HepG2 (cell line): ENCODE data around the gene GRK5. TPM values are rescaled to one million over a fixed set of nuclear protein-coding genes. Genes with fewer than 3 reads are reported as not detected.

Experiments
- ASH2L ChIP-seq: fragments of 300-600, 200-600 bp; sonication (generic); IDR thresholded peaks from 2 replicates; pipeline ENCODE4 v1.7.0; 2017; ENCODE audit warnings: low read depth, mild to moderate bottlenecking, moderate library complexity, mixed read lengths, low read length; ENCODE audit not compliant: insufficient read length
- FLYWCH1 ChIP-seq: sonication (generic); formaldehyde crosslinking; IDR thresholded peaks from 2 replicates; pipeline ENCODE4 v1.8.1; 2023; ENCODE audit warnings: mild to moderate bottlenecking, missing genetic modification reagents
- FOXA3 ChIP-seq: IDR thresholded peaks from 2 replicates; pipeline ENCODE4 v1.6.1; 2016; ENCODE audit warnings: missing genetic modification reagents, missing compliant biosample characterization
- FOXP1 ChIP-seq, 2 experiments: fragments of 450-650 bp in 1 of 2; IDR thresholded peaks; 2 replicates each; pipeline ENCODE4 v1.6.1; 2017 to 2018; ENCODE audit warnings: antibody characterized with exemption in 1 of 2
- KAT8 ChIP-seq: IDR thresholded peaks from 2 replicates; pipeline ENCODE4 v1.6.1; 2016; ENCODE audit warnings: missing genetic modification reagents, missing compliant biosample characterization
- KDM2A ChIP-seq: sonication (generic); formaldehyde crosslinking; IDR thresholded peaks from 2 replicates; pipeline ENCODE4 v1.4.0; 2020; ENCODE audit warnings: low read depth, missing genetic modification reagents, borderline replicate concordance
- POGK ChIP-seq: sonication (generic); formaldehyde crosslinking; conservative IDR thresholded peaks from 2 replicates; pipeline ENCODE4 v1.8.0; 2022; ENCODE audit warnings: mild to moderate bottlenecking, moderate library complexity, missing genetic modification reagents
- REXO4 ChIP-seq: sonication (generic); formaldehyde crosslinking; IDR thresholded peaks from 2 replicates; pipeline ENCODE4 v1.8.0; 2022; ENCODE audit warnings: missing genetic modification reagents, mild to moderate bottlenecking, borderline replicate concordance
- RFXAP ChIP-seq: sonication (generic); formaldehyde crosslinking; IDR thresholded peaks from 2 replicates; pipeline ENCODE4 v1.4.0; 2020; ENCODE audit warnings: missing genetic modification reagents, borderline replicate concordance
- RXRB ChIP-seq: IDR thresholded peaks from 2 replicates; pipeline ENCODE4 v1.6.1; 2016; ENCODE audit warnings: borderline replicate concordance, missing genetic modification reagents, missing compliant biosample characterization
- SALL1 ChIP-seq: sonication (generic); formaldehyde crosslinking; IDR thresholded peaks from 2 replicates; pipeline ENCODE4 v1.8.0; 2022; ENCODE audit warnings: mild to moderate bottlenecking, missing genetic modification reagents
- SMARCC2 ChIP-seq: fragments of 450-650 bp; IDR thresholded peaks from 2 replicates; pipeline ENCODE4 v1.6.1; 2017; ENCODE audit warnings: antibody characterized with exemption, mild to moderate bottlenecking
- STAG1 ChIP-seq: sonication (generic); formaldehyde crosslinking; IDR thresholded peaks from 2 replicates; pipeline ENCODE4 v1.4.0; 2020; ENCODE audit warnings: missing genetic modification reagents
- ZBTB21 ChIP-seq: sonication (generic); formaldehyde crosslinking; IDR thresholded peaks from 2 replicates; pipeline ENCODE4 v1.4.0; 2020; ENCODE audit warnings: missing genetic modification reagents
- ZFP62 ChIP-seq: sonication (generic); formaldehyde crosslinking; IDR thresholded peaks from 2 replicates; pipeline ENCODE4 v1.4.0; 2020; ENCODE audit warnings: missing genetic modification reagents
- ZMYM4 ChIP-seq: sonication (generic); formaldehyde crosslinking; IDR thresholded peaks from 2 replicates; pipeline ENCODE4 v1.8.1; 2023; ENCODE audit warnings: mild to moderate bottlenecking, missing genetic modification reagents
- ZNF138 ChIP-seq: sonication (generic); formaldehyde crosslinking; IDR thresholded peaks from 2 replicates; pipeline ENCODE4 v1.5.0; 2020; ENCODE audit warnings: mild to moderate bottlenecking, low read depth, missing genetic modification reagents
- ZNF264 ChIP-seq: sonication (generic); formaldehyde crosslinking; IDR thresholded peaks from 2 replicates; pipeline ENCODE4 v1.4.0; 2020; ENCODE audit warnings: missing genetic modification reagents
- ZNF280B ChIP-seq: sonication (generic); formaldehyde crosslinking; IDR thresholded peaks from 2 replicates; pipeline ENCODE4 v1.5.0; 2020; ENCODE audit warnings: missing genetic modification reagents, mild to moderate bottlenecking, borderline replicate concordance
- ZNF3 ChIP-seq: IDR thresholded peaks from 2 replicates; pipeline ENCODE4 v1.7.0; 2017; ENCODE audit warnings: inconsistent platforms
- ZNF331 ChIP-seq: sonication (generic); formaldehyde crosslinking; IDR thresholded peaks from 2 replicates; pipeline ENCODE4 v1.4.0; 2020; ENCODE audit warnings: missing genetic modification reagents
- ZNF343 ChIP-seq: sonication (generic); formaldehyde crosslinking; IDR thresholded peaks from 2 replicates; pipeline ENCODE4 v1.4.0; 2020; ENCODE audit warnings: mild to moderate bottlenecking, missing genetic modification reagents
- ZNF354B ChIP-seq: sonication (generic); formaldehyde crosslinking; IDR thresholded peaks from 2 replicates; pipeline ENCODE4 v1.8.0; 2022; ENCODE audit warnings: mild to moderate bottlenecking, missing genetic modification reagents
- ZNF451 ChIP-seq: sonication (generic); formaldehyde crosslinking; IDR thresholded peaks from 2 replicates; pipeline ENCODE4 v1.5.0; 2020; ENCODE audit warnings: mild to moderate bottlenecking, missing genetic modification reagents
- ZNF878 ChIP-seq: sonication (generic); formaldehyde crosslinking; IDR thresholded peaks from 2 replicates; pipeline ENCODE4 v1.8.1; 2023; ENCODE audit warnings: mild to moderate bottlenecking, missing genetic modification reagents, moderate library complexity
- polyA plus RNA-seq, 8 experiments: library from polyadenylated mRNA; depleted of rRNA in 3 of 8; stranded (reverse) in 7 of 8; unstranded in 1 of 8; fragments of >200 nt; fragmentation: Illumina TruSeq in 4 of 8; extraction: Trizol in 4 of 8; gene quantifications; 2 replicates each; pipeline versions ENCODE4 v1.2.1 to v1.2.3, GENCODE V29; 2011 to 2016; ENCODE audit warnings: low read depth in 4 of 8, missing spikeins in 1 of 8, mixed read lengths in 1 of 8; ENCODE audit not compliant: insufficient read depth in 1 of 8
- total RNA-seq, 5 experiments: library from RNA; depleted of rRNA; stranded (reverse); fragments of >200 nt; fragmentation: Illumina TruSeq; extraction: Trizol; gene quantifications; 2 replicates each; pipeline ENCODE4 v1.2.3, GENCODE V29; 2016; ENCODE audit warnings: low read depth in 1 of 5

The GRK5 gene
- total and polyA plus RNA-seq, 2 of the 13 experiments (the other 11 are each of a cell fraction or from before 2014, with no cell fraction given) = 10.4 to 12.6 TPM

GRCh38 chr10:119341459-119342301 lies 134.3 kb downstream of the GRK5 start (continued):
- TF ChIP-seq REXO4 (CRISPR knock-in tag) (no peak), ZNF354B (CRISPR knock-in tag) (no peak), KDM2A (peak; percentile 18; the same call in 1 of the 2 replicates), ZNF138 (CRISPR knock-in tag) (no peak), ZBTB21 (CRISPR knock-in tag) (no peak), FOXA3 (CRISPR knock-in tag) (0 out of 2 replicates have a peak, but pooled peaks have one; percentile 6), ZNF264 (CRISPR knock-in tag) (no peak), KAT8 (CRISPR knock-in tag) (peak; percentile 60; the same call in 1 of the 2 replicates), STAG1 (CRISPR knock-in tag) (peak; percentile 3; the same call in 1 of the 2 replicates), ZFP62 (CRISPR knock-in tag) (no peak), ASH2L (peak; percentile 41), RFXAP (CRISPR knock-in tag) (no peak), ZNF878 (CRISPR knock-in tag) (peak; percentile 27; the same call in 1 of the 2 replicates), POGK (no peak), FOXP1 (IDR thresholded peaks at IDR 0.05) (no peak), FOXP1 (CRISPR knock-in tag; IDR thresholded peaks at IDR 0.05) (no peak), ZNF343 (CRISPR knock-in tag) (0 out of 2 replicates have a peak, but pooled peaks have one; percentile 59), FLYWCH1 (CRISPR knock-in tag) (no peak), ZNF451 (CRISPR knock-in tag) (no peak), SALL1 (CRISPR knock-in tag) (peak; percentile 57; the same call in 1 of the 2 replicates), ZNF3 (peak; percentile 77; the same call in 1 of the 2 replicates), SMARCC2 (no peak), RXRB (CRISPR knock-in tag) (peak; percentile 39), ZMYM4 (no peak), ZNF280B (CRISPR knock-in tag) (no peak), ZNF331 (0 out of 2 replicates have a peak, but pooled peaks have one; percentile 4)
